22Rv1 (cell line): ENCODE results near the gene MYO15B.

Experiments
- H3K27ac ChIP-seq: fragments of 450-650 bp; 2 replicates; pipeline ENCODE4 v1.5.1; 2017
- CTCF ChIP-seq: fragments of 450-650 bp; IDR thresholded peaks from 2 replicates; pipeline ENCODE4 v1.5.1; 2017; ENCODE audit warnings: mild to moderate bottlenecking
- ZFX ChIP-seq: fragments of 450-650 bp; IDR thresholded peaks from 2 replicates; pipeline ENCODE4 v1.6.1; 2017; ENCODE audit warnings: antibody characterized with exemption, borderline replicate concordance

The MYO15B gene

DNA sequence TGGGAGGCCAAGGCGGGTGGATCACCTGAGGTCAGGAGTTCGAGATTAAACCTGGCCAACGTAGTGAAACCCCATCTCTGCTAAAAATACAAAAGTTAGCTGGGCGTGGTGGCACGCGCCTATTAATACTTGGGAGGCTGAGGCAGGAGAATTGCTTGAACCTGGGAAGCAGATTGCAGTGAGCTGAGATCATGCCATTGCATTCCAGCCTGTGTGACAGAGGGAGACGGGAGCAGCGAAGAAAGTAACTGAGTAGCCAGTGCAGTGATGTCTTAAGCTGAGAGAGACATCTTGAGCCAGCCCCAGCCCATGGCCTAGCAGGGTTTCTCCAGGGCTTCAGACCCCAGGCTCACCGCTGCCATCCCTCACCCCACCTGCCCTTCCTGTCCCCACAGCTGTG lies 35.8 kb downstream of the MYO15B start:
- TF ChIP-seq ZFX, result no peak
- no peak for TF ChIP-seq CTCF
- no peak overlapping the region for H3K27ac ChIP-seq

- TF ChIP-seq ZFX, result no peak
- TF ChIP-seq CTCF, result no peak
- H3K27ac ChIP-seq, result no peak overlapping the region
Measured at GRCh38 chr17:75624021-75624420, 36.4 kb downstream of the MYO15B start.

GRCh38 chr17:75624714-75625345 lies 37.2 kb downstream of the MYO15B start:
- TF ChIP-seq ZFX, result no peak
- no peak for TF ChIP-seq CTCF
- H3K27ac ChIP-seq, result no peak overlapping the region

GRCh38 chr17:75625813-75626486 lies 38.4 kb downstream of the MYO15B start:
- no peak overlapping the region for H3K27ac ChIP-seq
- TF ChIP-seq CTCF (peak; percentile 92), ZFX (no peak)

GRCh38 chr17:75626496-75627038 lies 39.0 kb downstream of the MYO15B start:
- no peak for TF ChIP-seq ZFX
- TF ChIP-seq CTCF, result no peak
- H3K27ac ChIP-seq, result no peak overlapping the region

GRCh38 chr17:75627094-75627493 lies 39.5 kb downstream of the MYO15B start:
- no peak for TF ChIP-seq ZFX
- TF ChIP-seq CTCF, result no peak
- H3K27ac ChIP-seq, result no peak overlapping the region

DNA sequence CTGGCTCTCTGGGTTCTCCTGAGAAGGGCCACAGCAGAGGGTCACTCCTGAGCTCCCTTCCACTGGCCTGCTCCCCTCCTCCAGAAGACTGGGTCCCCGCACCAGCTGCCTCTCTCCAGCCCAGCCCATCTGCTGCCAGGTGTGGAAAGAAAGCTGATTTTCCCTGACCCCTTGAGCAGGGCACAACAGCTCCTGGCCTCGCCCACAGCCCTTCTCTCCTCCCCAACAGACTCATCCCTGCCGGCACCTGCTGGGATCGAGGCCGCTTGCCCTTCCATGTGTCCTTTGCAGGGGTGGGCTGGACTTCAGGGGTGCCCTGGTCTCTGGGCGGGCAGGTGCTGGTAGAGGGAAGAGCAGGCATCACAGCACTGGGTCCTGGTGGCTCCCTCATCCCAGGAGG lies 40.8 kb downstream of the MYO15B start:
- no peak for TF ChIP-seq ZFX
- no peak overlapping the region for H3K27ac ChIP-seq
